NCI-H446 (cell line): Measurements from ENCODE around the gene SORBS2.
"Not testable (repeated sequence)": the region's sequence is repeated elsewhere in the genome, so short reads cannot be mapped to it uniquely, and the experiment has no call there.

Source experiments
- DNase-seq, 2 experiments: peaks; one replicate each; lab custom pipeline; 2025; lab: John Stamatoyannopoulos, UW

Gene SORBS2

DNA sequence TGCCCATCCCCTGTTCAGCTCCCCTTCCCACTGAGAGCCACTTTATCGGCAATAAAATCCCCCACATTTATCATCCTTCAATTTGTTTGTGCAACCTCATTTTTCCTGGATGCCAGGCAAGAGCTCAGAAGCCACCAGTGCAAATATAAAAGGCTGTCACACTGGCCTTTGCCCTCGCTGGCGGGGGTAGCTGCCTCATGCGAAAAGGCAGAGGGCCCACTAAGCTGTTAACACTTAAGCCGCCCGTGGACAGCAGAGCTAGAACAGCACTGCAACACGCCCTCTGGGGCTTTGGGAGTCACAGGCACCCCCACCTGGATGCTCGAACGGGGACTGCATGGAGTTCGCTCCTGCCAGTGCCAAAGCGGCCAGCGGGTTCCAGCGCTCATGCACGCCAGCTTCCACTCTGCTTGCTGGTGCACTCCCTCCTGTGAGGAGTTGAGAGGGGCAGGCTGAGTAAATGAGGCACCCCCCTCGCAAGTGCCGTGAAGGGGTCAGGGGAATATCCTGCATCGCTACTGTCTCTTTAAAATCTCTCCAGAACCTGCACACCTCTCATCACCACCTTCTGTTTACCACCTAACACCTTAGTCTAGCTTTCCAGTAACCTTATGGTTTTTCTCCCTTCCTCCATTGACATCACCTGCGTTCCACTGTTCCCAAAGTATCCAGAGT is 99.5 kb downstream of the SORBS2 start:
- no peak for DNase-seq

GRCh38 chr4:185711726-185712125 is 100.3 kb downstream of the SORBS2 start:
- no peak for DNase-seq

DNA sequence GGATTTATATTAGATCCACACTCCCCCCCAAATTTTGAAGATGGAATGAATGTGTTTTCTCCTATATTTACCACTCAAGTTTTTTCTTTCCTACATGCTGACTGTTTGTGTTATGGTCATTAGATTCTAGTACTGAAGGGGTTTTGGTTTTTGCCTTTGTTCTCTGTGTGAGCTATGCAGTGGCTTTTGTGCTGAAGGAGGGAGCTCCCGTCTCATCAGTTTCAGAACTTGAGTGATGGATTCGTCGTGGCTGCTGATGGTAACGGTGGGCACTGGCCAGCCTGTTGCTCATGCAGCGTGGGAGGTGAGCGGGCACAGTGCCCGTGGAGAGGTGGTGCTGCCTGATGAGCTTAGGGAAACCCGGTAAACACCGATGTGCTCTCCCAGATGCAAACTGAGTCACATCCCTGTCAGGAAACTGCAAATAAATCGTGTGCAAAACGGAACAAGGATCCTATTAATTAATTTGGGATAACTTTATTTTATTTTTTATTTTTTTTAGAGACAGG is 101.5 kb downstream of the SORBS2 start:
- DNase-seq = no peak

GRCh38 chr4:185709802-185710486 is 102.0 kb downstream of the SORBS2 start:
- no peak for DNase-seq

DNA sequence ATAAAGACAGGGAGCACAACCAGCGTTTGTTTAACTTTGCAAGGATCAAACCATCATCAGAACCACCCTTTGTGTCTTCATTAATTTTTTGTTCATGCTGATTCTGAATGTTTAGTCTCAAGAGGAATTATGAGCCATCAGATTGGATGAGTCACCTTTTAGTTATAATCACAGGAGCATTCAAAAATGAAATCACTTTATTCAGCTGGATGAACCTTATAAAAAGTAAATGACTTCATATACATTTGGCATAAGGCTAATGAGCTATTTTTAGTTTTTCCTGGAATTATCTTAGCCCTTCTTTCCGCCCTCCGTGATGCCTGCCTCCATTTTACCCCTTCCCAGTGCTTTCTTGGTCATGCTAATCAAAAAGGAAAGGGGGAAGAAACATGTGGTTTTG is 103.6 kb downstream of the SORBS2 start:
- no peak for DNase-seq

DNA sequence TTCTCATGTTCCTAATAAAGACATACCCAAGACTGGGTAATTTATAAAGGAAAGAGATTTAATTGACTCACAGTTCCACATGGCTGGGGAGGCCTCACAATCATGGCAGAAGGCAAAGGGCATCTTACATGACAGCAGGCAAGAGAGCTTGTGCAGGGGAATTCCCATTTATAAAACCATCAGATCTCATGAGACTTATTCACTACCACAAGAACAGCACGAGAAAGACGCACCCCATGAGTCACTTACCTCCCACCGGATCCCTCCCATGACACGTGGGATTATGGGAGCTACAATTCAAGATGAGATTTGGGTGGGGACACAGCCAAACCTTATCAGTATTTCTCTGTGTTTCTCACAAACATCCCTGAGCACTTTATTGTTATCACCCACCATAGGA is 104.4 kb downstream of the SORBS2 start:
- not testable (repeated sequence) for DNase-seq

GRCh38 chr4:185702147-185702663 is 109.8 kb downstream of the SORBS2 start:
- DNase-seq = no peak

DNA sequence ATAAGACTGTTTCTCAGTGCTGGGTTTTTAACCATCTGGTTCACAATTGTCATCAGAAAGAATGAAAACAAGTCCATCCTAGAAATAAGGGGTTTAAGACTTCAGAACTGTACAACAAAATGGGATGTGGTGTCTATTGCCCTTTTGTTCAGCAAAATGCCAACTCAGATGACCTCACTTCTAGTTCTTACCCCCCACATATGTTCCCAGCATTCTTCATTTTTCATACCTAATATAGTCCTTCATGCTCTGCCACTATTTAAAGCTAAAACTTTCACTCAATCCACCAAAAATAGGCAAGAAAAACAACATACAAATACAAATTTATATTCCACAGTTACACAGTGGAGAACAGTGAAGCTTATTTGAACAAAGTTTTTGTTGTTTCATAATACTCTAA is 111.4 kb downstream of the SORBS2 start:
- DNase-seq = no peak

GRCh38 chr4:185700048-185700447 is 111.9 kb downstream of the SORBS2 start:
- DNase-seq = no peak

DNA sequence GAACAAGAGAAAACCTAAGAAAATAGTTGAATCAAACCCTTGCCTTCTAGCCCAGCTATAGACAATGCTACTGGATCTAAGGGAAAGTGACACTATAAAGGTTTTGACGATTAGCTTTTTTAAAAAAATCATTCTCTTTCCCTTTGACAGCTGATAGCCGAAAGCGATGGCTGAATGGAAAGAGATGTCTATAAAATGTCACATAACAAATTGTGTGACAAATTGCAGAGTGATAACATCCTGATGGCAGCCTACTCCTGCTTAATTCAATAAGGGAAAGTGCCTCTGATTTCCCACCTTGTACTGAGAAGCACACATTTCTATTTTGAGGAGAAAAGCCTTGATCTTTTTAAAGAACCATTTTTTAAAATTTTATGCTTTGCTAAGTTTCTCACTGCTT is 114.5 kb downstream of the SORBS2 start:
- DNase-seq = no peak

DNA sequence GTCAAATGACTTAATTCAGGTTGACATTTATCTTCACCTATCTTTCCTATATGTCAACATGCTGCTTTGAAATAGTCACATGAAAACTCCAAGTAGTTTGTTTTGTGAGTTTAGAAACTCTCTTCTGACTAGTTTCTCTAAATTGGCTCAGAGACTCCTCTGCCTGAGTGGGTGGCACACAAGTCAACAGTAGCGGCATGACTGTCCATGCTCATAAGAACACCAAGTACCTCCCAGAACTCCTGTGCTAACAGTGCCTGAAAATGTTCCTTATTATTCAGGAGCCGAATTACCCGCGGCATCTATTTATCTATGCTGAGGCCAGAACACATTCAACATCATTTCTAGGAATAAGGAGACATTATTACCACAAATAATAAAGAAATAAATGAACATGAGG is 116.3 kb downstream of the SORBS2 start:
- no peak for DNase-seq

DNA sequence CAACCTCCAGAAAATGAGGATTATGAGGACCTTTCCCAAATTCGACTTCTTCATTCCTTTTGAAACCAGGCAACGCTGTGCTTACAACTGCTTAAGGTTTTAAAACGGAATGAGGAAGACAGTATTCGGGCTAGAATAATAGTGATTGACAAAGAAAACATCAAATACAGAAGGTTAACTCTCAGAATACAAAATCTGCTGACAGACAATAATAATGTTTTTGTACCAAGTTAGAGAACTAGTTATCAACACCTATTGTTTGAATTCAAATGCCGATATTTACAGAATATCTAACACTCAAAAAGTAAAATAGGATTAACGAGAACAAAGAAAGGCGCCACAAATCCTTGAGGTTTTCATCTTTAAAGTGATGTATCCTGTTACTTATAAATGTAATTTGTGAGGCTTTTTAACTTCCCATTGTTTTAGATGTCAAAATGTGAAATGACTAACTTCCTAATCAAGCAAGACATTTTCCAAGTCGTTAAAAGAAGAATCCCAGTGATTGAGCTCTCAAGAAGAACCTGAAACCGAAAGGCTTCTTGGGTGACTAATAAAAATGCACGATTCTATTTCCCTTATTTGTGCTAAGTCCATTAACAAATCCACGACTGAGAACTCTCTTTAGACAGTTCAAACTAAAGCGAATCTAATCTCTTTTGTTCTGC is 118.3 kb downstream of the SORBS2 start:
- DNase-seq = no peak

DNA sequence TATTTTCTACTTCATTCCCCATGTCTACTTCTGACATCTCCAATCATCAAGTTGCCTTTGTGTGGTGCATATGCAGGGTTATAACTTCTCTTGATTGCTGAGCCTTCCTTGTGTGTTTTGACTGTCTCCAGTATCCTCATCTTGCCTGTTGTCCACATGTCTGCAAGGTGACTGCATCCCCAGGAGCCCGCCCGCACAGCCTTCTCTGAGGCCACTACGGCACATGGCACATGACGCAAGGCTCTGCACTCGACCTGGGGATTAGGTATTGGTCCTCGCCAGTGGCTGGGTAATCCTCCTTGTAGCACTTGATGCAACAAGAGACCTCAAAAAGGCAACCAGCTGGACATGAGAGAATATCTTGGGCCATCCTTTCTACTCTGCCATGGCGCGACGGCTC is 122.6 kb downstream of the SORBS2 start:
- no peak for DNase-seq

DNA sequence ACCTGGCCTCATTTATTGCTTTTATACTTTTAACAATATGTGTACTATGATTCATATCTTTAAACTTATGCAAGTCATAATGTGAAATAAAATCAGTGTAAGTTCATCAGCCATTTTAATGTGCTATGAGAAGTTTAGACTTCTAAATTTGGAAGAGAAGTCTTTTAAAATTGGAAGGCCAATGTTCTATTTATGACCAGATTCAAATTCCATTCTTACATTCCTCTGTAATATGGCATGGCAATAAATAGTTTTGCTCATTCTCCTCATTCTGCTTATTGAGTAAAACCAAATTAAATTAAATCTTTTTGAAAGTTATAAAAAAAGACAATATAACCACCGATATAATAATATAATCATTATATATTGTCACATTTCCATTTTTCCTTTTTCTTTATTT is 126.2 kb downstream of the SORBS2 start:
- no peak for DNase-seq

GRCh38 chr4:185683896-185684295 is 128.1 kb downstream of the SORBS2 start:
- DNase-seq = no peak

DNA sequence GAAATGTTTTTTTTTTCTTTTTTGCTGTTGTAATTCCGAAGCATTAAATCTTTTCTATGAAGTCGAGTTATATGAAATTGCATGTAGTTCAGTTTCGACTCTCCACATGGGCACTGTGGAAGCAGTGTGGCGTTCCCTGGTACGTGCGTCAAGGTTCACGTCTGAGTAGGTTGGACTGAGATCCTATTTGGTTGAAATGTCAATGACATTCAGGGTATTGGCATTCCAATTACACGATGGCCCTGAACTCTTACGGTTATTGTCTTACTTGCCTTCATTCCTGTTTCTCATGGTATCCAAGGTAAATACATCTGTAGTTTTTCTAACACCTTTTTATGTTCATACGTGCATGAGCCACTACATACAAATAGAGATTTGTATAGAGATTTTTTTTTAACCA is 128.8 kb downstream of the SORBS2 start:
- DNase-seq = no peak

DNA sequence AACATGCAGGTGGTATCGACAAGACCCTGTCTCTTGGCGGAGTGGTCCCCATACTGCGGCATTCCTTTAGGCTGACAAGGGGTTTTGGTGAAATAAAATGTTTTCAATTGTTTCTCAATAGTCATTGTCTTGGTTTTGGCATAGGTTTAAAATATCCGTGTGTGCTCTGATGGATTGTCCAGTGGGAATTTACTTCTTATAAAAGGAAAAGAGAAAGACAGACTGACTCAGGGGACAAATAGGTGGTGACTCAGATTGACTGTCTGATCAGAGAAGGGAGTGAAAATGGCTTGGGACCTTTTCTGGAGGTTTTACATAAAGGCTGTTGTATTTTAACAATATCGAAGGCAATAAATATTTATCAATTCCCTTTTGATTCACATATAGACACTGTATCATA is 129.8 kb downstream of the SORBS2 start:
- DNase-seq = no peak

GRCh38 chr4:185681604-185682003 is 130.4 kb downstream of the SORBS2 start:
- no peak for DNase-seq

DNA sequence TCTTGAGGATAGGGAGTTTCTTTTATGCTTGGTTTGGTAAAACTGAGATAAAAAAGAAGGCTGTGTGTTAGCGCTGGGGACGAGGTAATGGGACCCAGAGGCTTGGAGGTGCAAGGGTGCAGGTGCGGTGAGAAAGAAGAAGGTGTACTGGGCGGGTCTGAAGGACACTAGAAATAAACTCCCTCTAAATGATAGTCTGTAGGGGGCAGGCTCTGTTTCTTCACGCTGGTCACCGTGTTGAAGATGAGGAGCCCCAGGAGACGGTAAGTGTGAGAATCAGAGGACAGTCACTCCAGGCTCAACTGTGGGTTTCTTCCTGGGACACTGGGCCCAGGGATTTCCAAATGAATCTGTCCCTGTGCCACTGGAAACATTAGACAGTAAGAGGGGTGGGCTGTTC is 131.4 kb downstream of the SORBS2 start:
- DNase-seq = no peak

GRCh38 chr4:185679523-185679922 is 132.5 kb downstream of the SORBS2 start:
- DNase-seq = no peak

DNA sequence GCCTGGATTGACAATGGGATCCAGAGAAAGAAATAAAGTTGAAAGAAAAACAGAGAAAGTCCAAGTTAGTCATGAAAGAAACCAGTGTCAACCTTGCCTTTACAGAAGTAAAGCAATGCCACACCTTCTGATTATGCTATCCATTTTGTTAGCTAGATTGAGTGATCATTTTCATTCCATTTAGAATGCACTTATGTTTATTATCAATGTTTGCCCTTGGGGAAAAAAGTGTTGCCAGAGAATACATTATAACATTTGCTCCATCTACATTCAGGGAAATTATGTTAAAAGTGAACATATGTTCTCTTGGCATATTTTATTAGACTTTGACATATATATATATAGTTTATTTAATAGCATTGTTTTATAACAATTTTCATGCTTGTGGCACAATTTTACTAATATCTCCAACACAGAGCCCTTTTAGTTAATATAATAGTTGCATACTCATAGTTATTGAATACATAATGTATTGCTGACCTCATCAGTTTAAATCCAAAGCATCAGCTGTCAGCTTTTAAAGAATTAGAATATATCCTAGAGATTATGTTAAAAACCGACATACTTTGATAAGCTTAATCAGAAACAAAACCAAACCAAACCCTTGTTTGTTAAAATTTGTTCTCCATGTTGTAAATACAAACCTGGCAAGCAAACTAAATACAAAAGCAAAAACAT is 134.2 kb downstream of the SORBS2 start:
- no peak for DNase-seq

DNA sequence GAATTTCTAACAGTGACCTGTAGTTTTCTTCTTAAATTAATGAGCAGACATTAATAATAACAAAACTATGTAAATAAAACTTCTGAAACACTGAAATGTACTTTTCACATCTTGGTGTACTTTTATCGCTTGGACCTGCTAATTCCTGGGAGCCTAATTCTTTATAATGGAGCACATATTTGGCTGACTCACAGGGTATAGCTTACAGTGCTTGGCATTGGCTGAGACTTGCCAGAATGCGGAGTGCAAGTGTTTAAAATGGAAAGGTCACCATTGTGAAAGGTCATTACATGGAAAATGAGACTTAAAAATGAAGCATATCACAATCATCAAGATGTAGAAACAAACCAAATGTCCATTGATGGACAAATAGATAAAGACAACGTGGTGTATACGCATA is 139.4 kb downstream of the SORBS2 start:
- no peak for DNase-seq
